Endometrial microvascular endothelial cells (primary cell): ENCODE results near the gene AP1B1. TPM values are rescaled to one million over a fixed set of nuclear protein-coding genes. Genes with fewer than 3 reads are reported as not detected.

Experiments
- in situ Hi-C: cut with HindIII; loops from 2 replicates; pipeline ENCODE4 v1.10.0; 2017; ENCODE audit warnings: low sequenced_read_pairs, low pct_unique_long_range_greater_than_20kb; ENCODE audit errors: inconsistent ontology term
- total RNA-seq: library from RNA; depleted of rRNA; stranded (reverse); fragments of >200 nt; gene quantifications from one replicate; pipeline ENCODE4 v1.2.3, GENCODE V29; 2015; ENCODE audit errors: inconsistent ontology term

The AP1B1 gene
- total RNA-seq, 1 donor from 2014 or later = 112 TPM

DNA sequence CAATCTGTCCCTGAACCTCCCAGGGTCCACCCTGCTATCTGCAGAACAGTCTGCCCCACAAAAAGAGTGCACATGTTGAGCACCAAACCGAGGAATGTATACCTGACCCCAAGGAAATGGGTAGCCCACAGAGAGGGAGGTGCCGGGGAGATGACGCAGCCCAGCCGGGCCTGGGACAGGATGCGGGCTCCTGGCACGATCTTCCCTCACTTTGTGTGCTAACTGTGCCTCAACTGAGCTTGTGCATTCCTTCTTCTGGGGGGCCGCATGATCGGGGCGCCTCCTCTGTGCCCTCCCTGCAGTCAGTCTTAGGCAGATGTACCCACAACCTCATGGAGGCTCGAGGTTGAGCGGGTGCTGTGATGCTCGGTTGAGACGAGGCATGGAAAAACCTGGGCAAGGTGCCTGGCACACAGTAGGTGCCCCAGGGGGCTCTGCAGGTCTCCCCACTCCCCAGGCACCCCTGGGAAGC, 79.5 kb downstream of the AP1B1 start:
- in situ Hi-C loops = no loop called here

DNA sequence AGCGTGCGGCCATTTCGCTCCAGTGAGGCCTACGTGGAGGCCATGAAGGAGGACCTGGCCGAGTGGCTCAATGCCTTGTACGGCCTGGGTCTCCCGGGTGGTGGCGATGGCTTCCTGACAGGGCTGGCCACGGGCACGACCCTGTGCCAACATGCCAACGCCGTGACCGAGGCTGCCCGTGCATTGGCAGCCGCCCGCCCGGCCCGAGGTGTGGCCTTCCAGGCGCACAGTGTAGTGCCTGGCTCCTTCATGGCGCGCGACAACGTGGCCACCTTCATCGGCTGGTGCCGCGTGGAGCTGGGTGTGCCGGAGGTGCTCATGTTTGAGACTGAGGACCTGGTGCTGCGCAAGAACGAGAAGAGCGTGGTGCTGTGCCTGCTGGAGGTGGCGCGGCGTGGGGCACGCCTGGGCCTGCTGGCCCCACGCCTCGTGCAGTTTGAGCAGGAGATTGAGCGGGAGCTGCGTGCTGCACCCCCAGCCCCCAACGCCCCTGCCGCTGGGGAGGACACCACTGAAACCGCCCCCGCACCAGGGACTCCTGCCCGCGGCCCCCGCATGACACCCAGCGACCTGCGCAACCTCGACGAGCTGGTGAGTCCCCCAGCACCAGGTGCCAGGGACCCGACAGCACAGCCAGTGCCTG, 80.1 kb downstream of the AP1B1 start:
- in situ Hi-C loops = no loop called here

DNA sequence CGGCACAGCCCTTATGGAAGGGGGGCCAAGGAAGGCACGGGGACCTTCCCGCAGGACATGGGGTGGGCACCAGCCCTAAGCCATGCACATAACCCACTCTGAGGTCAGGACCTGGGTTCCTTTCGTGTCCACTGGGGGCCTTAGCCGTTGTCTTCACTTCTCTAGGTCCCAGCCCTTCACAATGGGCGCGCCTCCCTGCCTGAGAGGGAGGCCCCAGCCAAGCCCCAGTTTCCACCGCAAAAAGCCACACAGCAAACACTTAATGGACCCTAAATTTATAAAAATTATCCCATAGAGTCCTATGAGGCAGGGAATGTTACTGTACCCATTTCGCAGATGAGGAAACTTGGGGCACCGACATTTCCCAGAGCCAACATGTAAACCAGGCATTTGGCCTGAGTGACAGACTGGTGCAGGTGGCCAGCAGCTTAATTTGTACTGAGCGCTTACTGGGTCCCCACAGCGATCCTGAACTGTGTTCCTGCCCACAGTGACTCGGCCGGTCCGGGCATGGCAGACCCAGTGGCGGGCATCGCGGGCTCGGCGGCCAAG, 80.7 kb downstream of the AP1B1 start:
- in situ Hi-C loops = no loop called here

DNA sequence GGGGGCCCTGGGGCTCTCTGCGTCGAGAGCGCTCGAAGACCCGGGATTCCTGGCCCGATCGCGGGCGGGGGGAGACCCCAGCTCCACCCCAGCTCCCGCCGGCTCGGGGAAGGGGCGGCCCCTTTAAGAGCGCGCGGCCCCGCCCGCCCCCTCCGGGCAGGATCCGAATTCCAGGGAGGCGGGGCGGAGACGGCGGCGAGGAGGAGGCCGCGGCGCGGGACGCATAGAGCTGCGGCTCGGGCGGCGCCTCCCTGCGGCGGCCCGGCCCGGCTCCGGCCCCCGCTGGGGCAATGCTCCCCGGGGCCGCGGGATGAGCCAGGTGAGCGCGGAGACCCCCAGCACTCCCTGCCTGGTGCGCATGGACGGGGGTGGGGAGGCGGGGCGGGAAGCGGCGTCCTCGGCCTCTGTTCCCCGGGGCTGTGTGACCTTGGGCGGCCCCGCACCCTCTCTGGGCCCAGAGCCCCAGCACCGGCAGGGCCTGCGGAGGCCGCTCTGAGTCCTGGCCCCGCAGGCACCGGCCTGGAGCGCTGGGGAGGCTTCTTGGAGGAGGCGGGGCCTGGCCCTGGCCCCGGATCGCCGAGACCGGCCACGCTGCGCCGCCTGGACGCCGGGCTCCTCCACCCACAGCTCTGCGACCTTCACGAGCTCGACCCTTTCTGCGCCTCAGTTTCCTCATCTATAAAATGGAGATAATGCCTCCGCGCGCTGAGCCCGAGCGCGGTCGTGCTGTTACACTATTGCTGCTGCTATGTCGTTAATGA, 81.4 kb downstream of the AP1B1 start:
- in situ Hi-C loops = no loop called here

DNA sequence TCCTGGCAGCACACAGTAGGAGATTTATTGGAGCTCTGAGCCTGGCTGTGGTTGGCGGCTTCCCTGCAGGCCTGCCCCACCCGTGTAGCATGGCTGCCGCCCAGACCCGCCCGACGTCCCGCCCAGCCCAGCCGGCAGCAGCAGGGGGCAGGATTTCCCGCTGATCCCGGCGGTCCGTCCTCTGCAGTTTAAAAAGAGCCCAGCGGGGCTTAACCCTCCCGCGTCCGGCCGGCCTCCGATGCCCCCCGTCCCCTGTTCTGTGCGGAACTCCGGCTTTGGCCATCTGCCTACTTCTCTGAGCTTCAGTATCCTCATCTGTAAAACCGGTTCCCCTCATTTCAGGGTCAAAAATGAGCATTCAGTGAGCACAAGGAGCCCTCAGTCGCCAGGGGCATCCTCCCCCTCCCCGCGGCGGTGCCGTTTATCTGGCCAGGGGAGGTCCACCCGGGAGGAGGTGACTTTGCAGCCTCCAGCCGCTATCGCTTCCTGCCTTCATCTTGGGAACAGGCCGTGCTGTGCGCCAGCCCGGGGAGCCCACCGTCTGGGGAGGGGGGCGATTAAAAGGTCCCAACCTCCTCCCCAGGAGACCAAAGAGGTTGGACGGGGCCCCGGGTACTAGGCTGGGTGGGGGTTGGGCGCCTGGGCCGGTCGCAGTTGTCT, 82.1 kb downstream of the AP1B1 start, which contains the start of gene GAS2L1:
Gene GAS2L1, plus strand, starts transcription at position 476 of the 660 bp plus-strand sequence. CDS start 1,456 bp downstream, outside the sequence.
- in situ Hi-C loops = no loop called here

DNA sequence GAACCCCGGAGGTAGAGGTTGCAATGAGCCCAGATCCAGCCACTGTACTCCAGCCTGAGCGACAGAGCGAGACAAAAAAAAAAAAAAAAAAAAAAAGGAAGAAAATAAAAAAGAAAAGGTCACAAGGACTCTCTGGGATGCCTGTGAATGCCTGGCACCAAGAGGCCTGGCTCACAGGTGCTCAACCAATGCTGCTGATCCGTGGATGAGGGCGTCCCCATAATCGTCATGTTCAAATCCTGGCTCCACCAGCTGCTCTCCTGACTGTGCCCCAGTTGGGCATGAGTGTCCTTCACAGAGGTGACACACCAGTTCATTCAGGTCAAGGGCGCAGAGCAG, 82.6 kb downstream of the AP1B1 start:
- in situ Hi-C loops = no loop called here

DNA sequence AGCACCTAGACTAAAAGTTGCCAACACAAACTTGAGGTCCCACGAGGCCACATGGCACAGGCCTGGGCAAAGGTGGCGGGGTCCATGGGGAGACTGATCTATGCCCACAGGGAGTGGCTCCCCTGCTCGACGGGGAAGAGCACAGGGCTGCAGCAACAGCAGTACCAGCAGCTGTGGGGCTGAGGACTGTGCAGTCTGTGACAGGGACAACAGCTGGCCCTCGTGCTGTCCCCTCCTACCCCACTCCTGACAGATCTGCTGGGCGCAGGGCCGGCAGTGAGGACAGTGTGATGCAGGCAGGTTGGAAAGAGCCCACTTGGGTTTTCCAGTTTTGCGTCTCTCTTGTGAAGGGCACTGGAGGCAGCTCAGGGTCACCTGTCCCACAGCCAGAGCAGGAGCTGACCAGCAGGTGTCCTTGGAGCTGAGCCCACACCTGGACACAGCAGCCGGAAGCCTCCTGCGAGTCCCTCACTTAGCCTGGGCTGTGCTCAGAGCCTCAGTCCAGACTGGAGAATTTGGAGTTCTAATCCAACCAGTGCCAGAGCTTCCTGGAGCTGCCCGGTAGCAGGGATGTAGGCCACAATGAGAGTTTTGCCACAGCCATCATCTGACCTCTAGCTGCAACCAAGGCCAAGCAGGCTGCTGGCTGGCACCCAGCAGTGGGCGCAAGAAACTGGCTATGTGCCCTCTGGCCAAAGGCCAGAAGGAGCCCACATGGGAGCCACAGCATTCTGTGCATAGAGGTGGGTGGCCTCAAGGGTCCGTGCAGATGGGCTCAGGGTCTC, 85.5 kb downstream of the AP1B1 start:
- in situ Hi-C loops = no loop called here

DNA sequence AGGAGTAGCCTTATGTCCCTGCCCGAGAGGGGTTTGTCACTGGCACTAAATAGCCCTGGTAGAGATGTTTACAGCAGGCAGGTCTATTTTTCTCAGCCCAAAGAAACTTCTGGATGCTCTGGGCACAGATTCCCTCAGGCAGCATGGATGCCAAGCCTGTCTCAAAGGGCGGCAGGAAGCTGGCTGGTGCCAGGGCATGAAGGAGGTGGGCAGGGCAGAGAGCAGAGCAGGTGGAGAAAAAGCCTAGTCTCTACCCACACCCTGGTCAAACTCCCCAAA, 86.0 kb downstream of the AP1B1 start:
- in situ Hi-C loops = no loop called here

DNA sequence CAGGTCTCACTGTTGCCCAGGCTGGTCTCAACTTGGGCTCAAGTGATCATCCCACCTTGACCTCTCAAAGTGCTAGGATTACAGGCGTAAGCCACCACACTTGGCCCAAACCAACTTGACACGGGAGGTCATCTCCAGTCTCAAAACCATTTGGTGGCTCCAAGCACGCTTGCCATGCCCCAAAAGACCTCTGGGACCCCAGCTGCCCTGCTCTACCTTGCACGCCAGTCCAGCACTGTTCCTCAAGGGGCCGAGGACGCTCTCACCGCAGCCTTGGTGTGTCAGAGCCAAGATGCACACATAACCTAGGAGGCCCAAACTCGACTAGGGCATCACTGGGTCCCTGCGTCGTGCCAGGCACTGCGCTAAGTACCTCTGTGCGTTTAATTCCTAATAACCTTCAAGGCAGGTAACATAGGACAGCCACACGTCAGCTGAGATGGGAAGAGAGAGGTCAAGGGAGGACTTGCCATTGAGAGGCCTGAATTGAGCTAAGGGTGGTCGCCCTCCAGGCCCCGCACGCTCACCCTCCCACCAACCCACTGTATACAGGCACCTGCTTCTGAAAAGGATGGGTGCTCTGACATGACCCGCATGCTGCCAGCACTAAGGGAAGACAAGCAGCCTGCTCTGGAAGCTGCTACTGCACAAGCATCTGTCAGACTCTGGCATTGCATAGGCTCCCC, 86.5 kb downstream of the AP1B1 start:
- in situ Hi-C loops = no loop called here

DNA sequence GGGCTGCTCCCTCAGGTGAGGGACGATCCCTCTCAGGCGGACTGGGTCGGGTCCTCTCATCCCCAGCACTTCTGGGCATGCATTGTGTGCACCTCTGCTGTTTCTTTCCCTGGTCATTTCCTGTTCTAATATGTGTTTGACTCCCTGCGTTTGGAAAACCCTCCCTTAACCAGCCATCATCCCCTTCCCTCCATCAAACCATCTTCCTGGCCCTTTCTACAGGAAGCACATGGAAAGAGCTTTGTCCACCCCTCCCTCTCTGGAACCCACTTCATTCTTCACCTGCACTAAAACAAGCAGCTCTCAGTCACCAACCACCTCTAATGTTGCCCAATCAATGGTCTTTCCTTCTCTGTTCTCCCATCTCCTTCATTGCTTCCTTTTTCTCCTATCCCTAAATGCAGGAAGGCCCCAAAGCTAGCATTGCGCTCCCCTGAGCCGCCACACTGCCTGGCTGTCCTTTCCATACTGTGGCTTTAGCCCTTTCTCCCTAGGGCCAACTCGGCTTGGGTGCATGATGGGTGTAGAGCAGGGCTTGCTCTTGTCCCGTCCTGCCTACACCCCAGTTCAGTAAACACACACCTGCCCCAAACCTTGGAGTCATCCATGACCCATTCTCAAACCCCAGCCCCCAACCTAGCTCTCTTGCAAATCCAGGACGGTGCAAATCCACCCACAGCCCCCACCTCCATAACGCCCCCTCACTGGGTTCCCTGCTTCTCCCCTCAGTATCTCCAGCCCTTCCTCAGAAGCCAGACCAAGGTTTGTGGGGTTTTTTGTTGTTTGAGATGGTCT, 87.4 kb downstream of the AP1B1 start:
- in situ Hi-C loops = no loop called here

DNA sequence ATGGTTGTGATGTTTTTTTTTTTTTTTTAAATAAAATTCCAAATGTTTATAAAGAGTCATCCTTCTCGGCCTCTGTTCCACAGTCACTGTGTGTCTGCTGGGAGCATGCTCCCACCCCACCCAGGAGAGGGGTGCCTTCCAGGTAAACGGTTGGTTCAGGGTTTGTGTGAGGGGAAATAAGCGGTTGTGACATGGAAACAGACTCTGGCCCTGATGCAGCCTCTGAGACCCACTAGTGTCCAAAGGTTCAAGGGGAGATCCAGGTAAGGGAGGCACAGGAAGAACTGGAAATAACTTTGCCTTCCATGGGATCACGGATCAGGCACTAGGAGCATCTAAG, 87.9 kb downstream of the AP1B1 start:
- in situ Hi-C loops = no loop called here

DNA sequence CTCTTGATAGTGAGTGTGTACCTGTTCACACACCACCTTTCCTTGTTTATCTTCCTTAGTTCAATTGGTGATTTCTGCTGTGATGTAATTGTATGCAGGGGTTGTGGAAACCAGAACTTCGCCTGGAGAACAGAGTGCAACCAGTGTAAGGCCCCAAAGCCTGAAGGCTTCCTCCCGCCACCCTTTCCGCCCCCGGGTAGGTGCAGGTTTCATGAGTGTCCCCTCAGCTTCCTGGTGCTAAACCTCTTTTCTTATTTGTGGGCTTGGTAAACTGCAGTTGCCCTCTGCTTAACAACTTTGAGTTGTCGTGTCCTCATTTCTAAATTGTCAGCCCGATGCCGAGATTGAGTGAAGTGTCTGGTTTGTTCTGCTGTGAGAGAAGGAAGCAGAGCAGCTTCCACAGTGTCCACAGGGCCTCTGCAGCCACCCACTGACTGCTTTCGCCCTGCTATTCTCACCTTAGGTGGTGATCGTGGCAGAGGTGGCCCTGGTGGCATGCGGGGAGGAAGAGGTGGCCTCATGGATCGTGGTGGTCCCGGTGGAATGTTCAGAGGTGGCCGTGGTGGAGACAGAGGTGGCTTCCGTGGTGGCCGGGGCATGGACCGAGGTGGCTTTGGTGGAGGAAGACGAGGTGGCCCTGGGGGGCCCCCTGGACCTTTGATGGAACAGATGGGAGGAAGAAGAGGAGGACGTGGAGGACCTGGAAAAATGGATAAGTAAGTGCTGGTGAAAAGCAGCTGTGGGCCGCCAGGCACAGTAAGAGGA, 89.1 kb downstream of the AP1B1 start:
- in situ Hi-C loops = no loop called here

DNA sequence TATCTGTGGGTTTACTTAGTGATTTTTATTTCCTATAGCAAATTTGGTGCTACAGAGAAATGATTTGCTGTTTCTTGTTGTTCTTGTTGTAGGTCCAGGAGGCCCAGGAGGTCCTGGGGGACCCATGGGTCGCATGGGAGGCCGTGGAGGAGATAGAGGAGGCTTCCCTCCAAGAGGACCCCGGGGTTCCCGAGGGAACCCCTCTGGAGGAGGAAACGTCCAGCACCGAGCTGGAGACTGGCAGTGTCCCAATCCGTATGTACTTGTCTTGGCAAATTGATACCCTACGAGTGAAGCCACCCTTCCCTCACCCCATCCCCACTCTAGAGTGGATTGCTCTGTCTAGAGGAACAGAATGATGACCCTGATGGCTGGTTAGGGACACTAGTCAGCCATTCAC, 89.7 kb downstream of the AP1B1 start:
- in situ Hi-C loops = no loop called here

DNA sequence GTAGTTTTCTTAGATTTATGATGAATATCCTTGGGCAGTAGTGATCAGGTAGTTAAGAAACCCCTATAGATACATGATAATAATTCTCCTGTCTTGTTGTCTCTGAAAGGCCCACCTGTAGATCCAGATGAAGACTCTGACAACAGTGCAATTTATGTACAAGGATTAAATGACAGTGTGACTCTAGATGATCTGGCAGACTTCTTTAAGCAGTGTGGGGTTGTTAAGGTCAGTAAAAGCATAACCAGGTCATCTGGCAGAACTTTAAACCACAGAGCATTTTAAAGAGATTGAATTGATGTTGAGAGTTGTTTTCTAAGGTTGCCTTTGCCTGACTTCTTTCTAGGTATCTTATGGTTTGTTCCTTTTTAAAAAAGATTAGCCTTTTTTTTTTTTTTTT, 96.0 kb downstream of the AP1B1 start:
- in situ Hi-C loops = no loop called here

DNA sequence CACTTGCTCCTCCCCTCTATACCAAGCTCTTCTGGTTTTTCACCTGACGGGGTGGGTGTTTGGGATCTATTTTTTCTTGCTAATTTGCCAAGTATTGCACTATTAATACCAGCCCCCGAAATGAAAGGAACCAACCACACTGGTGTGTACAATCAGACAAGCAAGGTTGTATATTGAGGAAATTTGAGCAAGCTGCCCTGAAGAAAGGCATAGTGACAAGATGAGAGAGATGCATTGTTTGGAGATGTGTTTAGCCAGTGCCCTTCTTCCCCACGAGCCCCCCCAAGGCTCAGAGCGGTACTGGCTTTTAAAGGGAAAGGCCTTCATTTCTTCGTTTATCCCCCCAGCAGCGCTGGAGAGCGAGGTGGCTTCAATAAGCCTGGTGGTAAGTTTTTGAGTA, 97.2 kb downstream of the AP1B1 start:
- in situ Hi-C loops = no loop called here

DNA sequence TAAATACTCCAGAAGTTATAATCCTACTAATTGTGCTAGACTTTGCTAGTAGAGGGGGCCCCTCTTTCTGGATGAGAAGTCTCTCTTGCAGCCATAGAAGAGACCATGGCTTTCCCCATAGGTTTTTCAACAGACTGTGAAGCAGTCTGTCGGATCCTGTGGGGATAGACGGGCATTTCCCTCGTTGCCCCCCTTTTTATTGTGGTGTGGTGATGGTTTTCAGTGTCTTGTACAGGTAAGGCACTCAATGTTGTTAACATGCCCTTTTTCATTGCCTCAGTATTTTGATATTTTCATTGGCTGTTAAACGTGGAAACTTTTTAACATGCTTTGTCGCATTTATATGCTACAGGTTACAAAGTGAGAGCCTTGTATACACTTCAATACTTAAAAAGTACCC, 98.3 kb downstream of the AP1B1 start:
- in situ Hi-C loops = no loop called here

DNA sequence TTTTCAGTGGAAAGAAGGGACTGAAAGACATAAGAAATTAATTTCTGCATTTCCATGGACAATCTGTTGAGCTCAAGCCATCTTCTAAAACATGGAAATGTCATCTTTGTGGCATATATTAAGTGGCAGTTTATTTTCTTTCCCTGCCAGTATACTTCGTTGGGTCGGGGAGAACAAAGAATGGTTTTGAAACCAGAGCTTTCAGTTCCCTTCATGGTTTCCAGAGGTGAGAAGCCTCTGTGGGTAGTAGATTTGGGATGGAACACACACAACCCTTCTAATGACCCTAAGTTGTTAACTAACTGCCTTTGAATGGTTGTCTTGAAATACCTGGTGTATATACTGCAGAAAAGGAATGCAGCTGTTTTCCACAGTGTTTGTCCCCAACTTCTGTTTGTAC, 99.5 kb downstream of the AP1B1 start:
- in situ Hi-C loops = no loop called here
